Measurements from ENCODE around the gene CAMK1D.

Gene CAMK1D

DNA sequence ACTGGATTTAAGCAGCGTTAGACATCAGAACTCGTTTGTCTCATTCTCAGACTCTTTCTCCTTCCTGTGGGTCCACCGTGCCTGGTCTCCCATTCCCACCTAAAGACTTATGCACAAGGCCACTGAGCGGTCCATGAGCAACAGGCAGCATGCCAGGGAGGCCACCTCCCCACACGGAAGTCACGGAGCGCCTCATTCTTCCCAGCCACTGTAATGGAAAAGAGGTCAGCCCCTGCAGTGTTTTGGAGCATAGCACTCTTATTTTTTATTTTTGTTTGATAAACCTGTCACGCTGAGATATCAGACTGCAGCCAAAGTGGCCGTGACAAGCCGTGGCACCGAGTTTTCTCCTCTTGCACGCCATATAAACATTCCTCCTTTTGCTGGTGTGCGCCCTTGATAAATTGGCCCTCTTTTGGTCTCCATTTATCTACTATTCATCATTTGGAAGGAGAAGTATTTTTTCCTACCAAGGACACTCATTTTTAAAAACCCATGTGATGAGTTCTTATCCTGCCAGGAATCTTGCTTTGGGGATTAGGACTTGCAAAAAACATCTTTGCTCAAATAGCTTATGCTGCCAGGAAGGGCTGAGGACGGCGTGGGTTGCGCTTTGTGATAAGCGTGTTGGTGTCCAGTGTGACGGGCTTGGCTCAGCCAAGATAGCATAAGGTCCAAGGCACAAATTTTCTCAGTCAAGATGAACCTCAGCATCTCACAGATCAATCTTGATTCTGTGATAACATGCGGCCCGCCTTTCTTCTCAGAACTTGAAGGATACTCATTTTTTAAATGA, 446.2 kb downstream of the CAMK1D start:
- H3K4me3 ChIP-seq (ENCODE audit: low read depth in 1 of 2, low read length in 2 of 2) = no peak overlapping the region
- H3K36me3 ChIP-seq (ENCODE audit: insufficient read depth, low read length) = no peaks in the 10 kb centered on the region
- H3K9ac ChIP-seq (ENCODE audit: low read length) = no peak overlapping the region
- H3K27ac ChIP-seq (ENCODE audit: low read depth, low read length) = no peak overlapping the region
- no peaks in the 10 kb centered on the region for H3K4me1 ChIP-seq (ENCODE audit: insufficient read depth, low read length)
- H3K9me3 ChIP-seq (ENCODE audit: low read length) = no peaks in the 10 kb centered on the region
- no peaks in the 10 kb centered on the region for H3K27me3 ChIP-seq (ENCODE audit: control insufficient read depth in 1 of 2, insufficient read depth in 2 of 2, low read length in 2 of 2)

- Histone ChIP-seq H3K4me3 (ENCODE audit: low read depth in 1 of 2, low read length in 2 of 2) (no peak overlapping the region), H3K4me1 (ENCODE audit: insufficient read depth, low read length) (no peaks in the 10 kb centered on the region), H3K9me3 (ENCODE audit: low read length) (no peaks in the 10 kb centered on the region), H3K27ac (ENCODE audit: low read depth, low read length) (no peak overlapping the region), H3K9ac (ENCODE audit: low read length) (no peak overlapping the region), H3K27me3 (ENCODE audit: control insufficient read depth in 1 of 2, insufficient read depth in 2 of 2, low read length in 2 of 2) (no peaks in the 10 kb centered on the region), H3K36me3 (ENCODE audit: insufficient read depth, low read length) (no peaks in the 10 kb centered on the region)
Observed at GRCh38 chr10:12796401-12797160, 447.2 kb downstream of the CAMK1D start.

- H3K9me3 ChIP-seq (ENCODE audit: low read length) = no peaks in the 10 kb centered on the region
- no peak overlapping the region for H3K27ac ChIP-seq (ENCODE audit: low read depth, low read length)
- H3K4me1 ChIP-seq (ENCODE audit: insufficient read depth, low read length) = no peaks in the 10 kb centered on the region
- H3K4me3 ChIP-seq (ENCODE audit: low read depth in 1 of 2, low read length in 2 of 2) = no peak overlapping the region
- no peaks in the 10 kb centered on the region for H3K36me3 ChIP-seq (ENCODE audit: insufficient read depth, low read length)
- no peak overlapping the region for H3K9ac ChIP-seq (ENCODE audit: low read length)
- H3K27me3 ChIP-seq (ENCODE audit: control insufficient read depth in 1 of 2, insufficient read depth in 2 of 2, low read length in 2 of 2) = no peaks in the 10 kb centered on the region
Observed at GRCh38 chr10:12797471-12798262, 448.3 kb downstream of the CAMK1D start.

DNA sequence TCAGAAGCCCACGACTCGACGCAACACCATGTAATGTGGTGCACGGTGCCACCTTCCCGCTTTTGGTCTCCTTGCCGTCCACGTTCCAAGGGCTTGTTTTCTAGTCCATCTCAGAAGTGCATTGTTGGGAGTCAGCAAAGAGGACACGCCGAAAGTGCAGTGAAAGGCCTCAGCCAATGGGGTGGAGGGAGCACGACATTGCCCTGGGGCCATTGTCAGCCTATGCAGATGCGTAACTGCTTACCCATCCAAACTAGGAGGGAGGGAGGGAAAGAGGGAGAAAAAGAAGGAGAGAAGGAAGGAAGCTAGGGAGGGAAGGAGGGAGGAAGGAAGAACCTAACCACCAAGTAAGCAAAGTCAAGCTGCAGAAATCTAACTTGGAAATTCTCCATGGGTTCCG, 449.8 kb downstream of the CAMK1D start:
- Histone ChIP-seq H3K27ac (ENCODE audit: low read depth, low read length) (no peak overlapping the region), H3K27me3 (ENCODE audit: control insufficient read depth in 1 of 2, insufficient read depth in 2 of 2, low read length in 2 of 2) (no peaks in the 10 kb centered on the region), H3K4me3 (ENCODE audit: low read depth in 1 of 2, low read length in 2 of 2) (no peak overlapping the region), H3K36me3 (ENCODE audit: insufficient read depth, low read length) (no peaks in the 10 kb centered on the region), H3K4me1 (ENCODE audit: insufficient read depth, low read length) (no peaks in the 10 kb centered on the region), H3K9me3 (ENCODE audit: low read length) (no peaks in the 10 kb centered on the region), H3K9ac (ENCODE audit: low read length) (no peak overlapping the region)

DNA sequence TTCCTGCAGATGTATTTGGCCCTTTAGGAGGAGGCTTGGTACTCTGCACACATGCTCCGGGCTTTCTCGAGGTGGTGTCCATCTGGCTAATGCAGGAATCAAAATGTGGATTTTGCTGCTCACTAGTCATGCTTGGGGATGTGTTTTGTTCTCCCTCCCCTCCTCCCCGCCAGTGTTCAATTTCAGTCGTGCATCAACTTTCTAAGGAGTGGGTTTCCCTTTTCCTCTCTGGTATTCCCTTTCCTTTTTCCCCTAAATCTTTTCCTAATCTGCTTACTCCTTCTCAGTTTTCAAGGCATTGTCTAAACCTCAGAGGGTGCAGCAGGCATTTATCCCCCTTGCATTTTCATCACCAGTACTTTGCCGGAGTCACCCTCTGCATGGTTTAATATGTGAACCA, 450.4 kb downstream of the CAMK1D start:
- H3K4me1 ChIP-seq (ENCODE audit: insufficient read depth, low read length) = no peaks in the 10 kb centered on the region
- no peak overlapping the region for H3K9ac ChIP-seq (ENCODE audit: low read length)
- H3K27ac ChIP-seq (ENCODE audit: low read depth, low read length) = no peak overlapping the region
- H3K4me3 ChIP-seq (ENCODE audit: low read depth in 1 of 2, low read length in 2 of 2) = no peak overlapping the region
- no peaks in the 10 kb centered on the region for H3K9me3 ChIP-seq (ENCODE audit: low read length)
- H3K27me3 ChIP-seq (ENCODE audit: control insufficient read depth in 1 of 2, insufficient read depth in 2 of 2, low read length in 2 of 2) = no peaks in the 10 kb centered on the region
- H3K36me3 ChIP-seq (ENCODE audit: insufficient read depth, low read length) = no peaks in the 10 kb centered on the region

- no peak overlapping the region for H3K27ac ChIP-seq (ENCODE audit: low read depth, low read length)
- H3K4me3 ChIP-seq (ENCODE audit: low read depth in 1 of 2, low read length in 2 of 2) = no peak overlapping the region
- H3K36me3 ChIP-seq (ENCODE audit: insufficient read depth, low read length) = no peaks in the 10 kb centered on the region
- no peaks in the 10 kb centered on the region for H3K27me3 ChIP-seq (ENCODE audit: control insufficient read depth in 1 of 2, insufficient read depth in 2 of 2, low read length in 2 of 2)
- H3K4me1 ChIP-seq (ENCODE audit: insufficient read depth, low read length) = no peaks in the 10 kb centered on the region
- no peaks in the 10 kb centered on the region for H3K9me3 ChIP-seq (ENCODE audit: low read length)
- no peak overlapping the region for H3K9ac ChIP-seq (ENCODE audit: low read length)
Observed at GRCh38 chr10:12800302-12800701, 451.0 kb downstream of the CAMK1D start.

- Histone ChIP-seq H3K4me1 (ENCODE audit: insufficient read depth, low read length) (no peaks in the 10 kb centered on the region), H3K9ac (ENCODE audit: low read length) (no peak overlapping the region), H3K9me3 (ENCODE audit: low read length) (no peaks in the 10 kb centered on the region), H3K4me3 (ENCODE audit: low read depth in 1 of 2, low read length in 2 of 2) (no peak overlapping the region), H3K27me3 (ENCODE audit: control insufficient read depth in 1 of 2, insufficient read depth in 2 of 2, low read length in 2 of 2) (no peaks in the 10 kb centered on the region), H3K36me3 (ENCODE audit: insufficient read depth, low read length) (no peaks in the 10 kb centered on the region), H3K27ac (ENCODE audit: low read depth, low read length) (no peak overlapping the region)
Observed at GRCh38 chr10:12801214-12802087, 452.1 kb downstream of the CAMK1D start.

- Histone ChIP-seq H3K9me3 (ENCODE audit: low read length) (no peaks in the 10 kb centered on the region), H3K4me3 (ENCODE audit: low read depth in 1 of 2, low read length in 2 of 2) (no peak overlapping the region), H3K27ac (ENCODE audit: low read depth, low read length) (no peak overlapping the region), H3K27me3 (ENCODE audit: control insufficient read depth in 1 of 2, insufficient read depth in 2 of 2, low read length in 2 of 2) (no peaks in the 10 kb centered on the region), H3K4me1 (ENCODE audit: insufficient read depth, low read length) (no peaks in the 10 kb centered on the region), H3K36me3 (ENCODE audit: insufficient read depth, low read length) (no peaks in the 10 kb centered on the region), H3K9ac (ENCODE audit: low read length) (no peak overlapping the region)
Observed at GRCh38 chr10:12803776-12804175, 454.4 kb downstream of the CAMK1D start.

DNA sequence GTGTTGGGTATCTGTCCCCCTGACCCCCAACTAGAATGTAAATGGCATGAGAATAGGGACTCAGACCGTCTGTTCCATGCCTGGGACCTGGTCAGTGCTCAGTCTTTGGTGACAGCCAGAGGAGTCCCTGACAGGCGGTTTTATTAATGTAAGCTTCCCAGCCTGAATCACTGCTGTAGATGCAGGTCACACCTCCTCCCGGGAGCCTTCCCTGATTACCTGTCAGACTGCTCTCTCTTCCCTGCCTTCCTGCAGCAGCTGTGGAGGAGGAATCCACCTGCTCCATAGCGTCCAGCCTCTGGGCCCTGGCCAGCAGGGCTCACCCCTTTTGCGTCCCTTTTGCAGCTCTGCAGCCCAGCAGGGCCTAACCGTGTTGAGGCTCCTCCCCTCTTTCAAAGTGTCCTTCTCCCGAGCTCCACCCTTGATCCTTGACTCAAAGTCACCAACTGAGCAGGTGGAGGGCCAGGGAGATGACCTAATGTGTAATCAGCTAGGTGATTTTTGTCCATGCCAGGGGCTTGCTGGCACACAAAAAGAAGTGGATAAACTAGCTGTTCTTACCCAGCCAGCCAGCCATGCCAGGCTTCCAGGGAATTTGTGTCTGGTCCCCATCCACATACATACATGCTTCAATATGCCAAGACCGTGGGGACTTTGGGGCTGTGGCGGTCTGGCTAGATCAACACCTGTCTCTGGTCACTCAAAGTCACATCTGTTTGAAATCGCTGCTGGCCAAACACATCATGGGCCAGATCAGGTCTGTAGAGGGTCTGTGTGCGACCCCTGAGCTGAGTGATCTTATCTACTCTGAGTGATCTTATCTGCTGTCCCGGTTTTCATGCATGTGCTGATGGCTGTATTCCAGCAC, 457.1 kb downstream of the CAMK1D start:
- Histone ChIP-seq H3K9ac (ENCODE audit: low read length) (no peak overlapping the region), H3K27ac (ENCODE audit: low read depth, low read length) (no peak overlapping the region), H3K36me3 (ENCODE audit: insufficient read depth, low read length) (no peaks in the 10 kb centered on the region), H3K4me3 (ENCODE audit: low read depth in 1 of 2, low read length in 2 of 2) (no peak overlapping the region), H3K9me3 (ENCODE audit: low read length) (no peaks in the 10 kb centered on the region), H3K27me3 (ENCODE audit: control insufficient read depth in 1 of 2, insufficient read depth in 2 of 2, low read length in 2 of 2) (no peaks in the 10 kb centered on the region), H3K4me1 (ENCODE audit: insufficient read depth, low read length) (no peaks in the 10 kb centered on the region)

DNA sequence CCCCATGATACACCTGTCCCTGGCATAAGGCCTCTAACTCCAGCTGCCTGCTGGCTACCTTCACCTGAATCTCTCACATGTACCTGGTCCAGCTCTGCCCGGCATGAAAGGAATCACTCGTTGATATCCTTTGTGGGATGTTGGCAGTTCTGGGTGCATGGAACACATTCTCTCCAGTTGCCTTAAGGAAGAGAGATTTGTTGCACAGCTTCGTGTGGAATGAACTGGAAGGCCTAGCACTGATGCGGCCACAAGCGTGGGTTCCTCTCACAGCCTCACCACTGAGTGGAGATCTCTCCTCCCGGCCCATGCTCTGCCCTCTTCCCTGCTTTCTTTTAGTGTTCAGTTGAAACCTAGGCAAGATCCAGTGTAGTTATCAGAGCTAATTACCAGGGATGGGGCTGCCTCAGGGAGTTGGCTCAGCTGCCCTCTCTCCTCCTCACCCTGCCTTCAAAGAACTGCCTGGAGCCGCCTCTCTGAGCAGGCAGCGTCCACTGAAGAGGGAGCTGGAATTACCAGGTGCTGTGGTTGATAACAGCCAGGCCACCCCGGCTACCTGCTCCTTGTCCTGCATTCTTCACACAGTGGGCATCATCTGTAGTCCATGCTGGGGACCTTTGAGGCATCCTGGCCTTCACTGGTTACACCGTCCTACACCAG, 457.9 kb downstream of the CAMK1D start:
- Histone ChIP-seq H3K27me3 (ENCODE audit: control insufficient read depth in 1 of 2, insufficient read depth in 2 of 2, low read length in 2 of 2) (no peaks in the 10 kb centered on the region), H3K4me1 (ENCODE audit: insufficient read depth, low read length) (no peaks in the 10 kb centered on the region), H3K27ac (ENCODE audit: low read depth, low read length) (no peak overlapping the region), H3K9ac (ENCODE audit: low read length) (no peak overlapping the region), H3K36me3 (ENCODE audit: insufficient read depth, low read length) (no peaks in the 10 kb centered on the region), H3K9me3 (ENCODE audit: low read length) (no peaks in the 10 kb centered on the region), H3K4me3 (ENCODE audit: low read depth in 1 of 2, low read length in 2 of 2) (no peak overlapping the region)

All from muscle layer of colon (tissue), 2 donors.